GM19023 (cell line): Measurements from ENCODE around the gene STX1A.

Source experiments
- ATAC-seq: cut with Tn5 transposase; IDR thresholded peaks from one replicate; pipeline ENCODE4 v1.9.1; 2021; ENCODE audit warnings: mild to moderate bottlenecking, moderate library complexity; ENCODE audit not compliant: unreplicated experiment

STX1A gene

DNA sequence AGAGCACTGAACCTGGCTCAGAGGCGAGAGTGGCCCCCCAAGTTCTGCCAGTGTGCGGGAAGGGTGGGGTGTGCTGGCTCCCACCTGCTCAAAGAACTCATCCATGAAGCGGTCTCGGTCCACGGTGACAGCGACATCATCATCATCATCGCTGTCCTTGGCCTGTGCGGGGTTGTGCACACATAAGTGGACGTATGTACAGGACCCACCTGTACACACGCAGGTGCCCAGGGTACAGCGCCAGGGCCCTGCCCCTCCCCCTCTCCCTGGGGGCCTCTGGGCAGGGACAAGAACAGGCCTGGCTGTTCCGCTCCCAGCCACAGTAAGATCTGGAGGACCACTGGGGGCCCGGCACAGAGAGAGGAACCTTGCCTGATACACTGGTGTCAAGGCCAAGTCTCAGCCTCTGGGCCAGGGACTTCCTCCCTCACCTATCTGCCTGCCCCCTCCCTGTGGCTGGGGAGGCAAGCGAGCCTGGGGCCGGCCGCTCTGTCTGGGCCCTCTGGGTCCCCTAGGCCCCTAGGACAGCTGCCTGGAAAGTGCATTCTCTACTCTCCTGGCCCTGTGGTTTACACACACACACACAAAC, 10.4 kb downstream of the STX1A start:
- no peak for ATAC-seq

DNA sequence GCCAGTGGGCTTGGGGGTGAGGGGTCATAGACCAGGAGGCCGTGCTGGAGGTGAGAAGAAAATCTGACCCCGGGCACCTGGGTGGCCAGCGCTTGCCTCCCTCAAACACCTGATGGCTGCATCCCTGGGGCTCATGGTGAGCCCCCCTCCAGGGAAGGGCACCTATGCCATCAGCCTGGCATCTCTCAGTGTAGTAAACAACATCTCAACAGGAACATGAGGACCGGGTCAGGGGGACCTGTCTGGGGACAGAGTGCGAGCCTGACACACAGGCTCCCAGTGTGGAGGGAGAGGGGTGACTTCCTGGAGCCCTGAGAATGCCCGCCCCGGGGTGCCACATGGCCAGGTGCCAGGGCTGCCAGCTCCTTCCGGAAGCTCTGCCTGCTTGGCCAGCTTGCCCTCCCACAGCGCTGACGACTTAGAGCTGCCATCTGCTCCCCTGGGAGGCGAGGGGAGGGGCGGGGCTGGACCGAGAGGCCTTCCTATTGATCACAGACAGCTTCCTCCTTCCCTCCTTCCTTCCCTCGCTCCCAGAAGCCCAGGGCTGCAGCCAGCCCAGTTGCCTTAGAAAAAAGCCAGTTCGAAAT, 12.3 kb downstream of the STX1A start:
- ATAC-seq: no peak

DNA sequence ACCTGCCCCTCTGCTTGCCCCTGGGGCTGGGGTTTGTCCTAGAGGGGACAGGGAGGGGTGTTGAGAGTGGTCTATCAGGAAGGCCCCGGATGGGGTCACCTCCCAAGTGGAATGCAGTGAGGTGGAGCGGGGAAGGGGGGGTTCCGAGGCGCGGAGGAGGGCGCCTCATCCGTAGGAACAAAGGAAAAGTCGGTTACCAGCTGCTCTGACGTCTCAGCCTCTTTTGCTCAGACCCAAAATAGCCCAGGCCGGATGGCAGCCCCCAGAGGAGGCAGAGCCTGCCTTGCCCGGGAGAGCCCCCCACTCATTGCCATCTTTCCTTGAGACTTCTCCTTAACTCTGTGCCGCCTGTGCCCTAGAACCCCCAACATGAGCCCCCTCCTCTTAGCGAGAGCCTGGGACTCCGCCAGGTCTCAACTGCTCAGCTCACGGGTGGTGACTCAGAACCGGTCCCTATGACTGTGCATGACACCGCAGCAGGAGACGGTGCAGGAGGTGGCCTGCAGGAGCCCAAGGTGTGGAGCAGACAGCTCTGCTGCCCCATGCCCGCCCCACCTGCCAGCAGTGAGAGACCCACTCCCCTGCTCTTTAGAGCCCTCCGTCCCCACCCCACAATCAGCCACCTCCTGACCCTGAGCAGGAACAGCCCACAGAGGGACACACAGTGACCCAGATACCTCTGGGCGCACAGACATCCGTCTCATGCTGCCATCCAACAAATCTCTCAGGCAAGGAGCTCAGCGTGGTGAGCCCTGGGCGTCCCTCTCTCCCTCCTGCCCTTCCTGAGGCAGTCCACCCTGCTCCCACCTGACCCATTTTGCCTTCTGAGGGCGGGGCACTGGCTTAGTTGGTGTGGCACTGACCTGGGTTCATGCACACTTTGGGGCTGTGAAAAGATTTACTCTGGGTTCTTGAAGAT, 13.1 kb downstream of the STX1A start:
- no peak for ATAC-seq

DNA sequence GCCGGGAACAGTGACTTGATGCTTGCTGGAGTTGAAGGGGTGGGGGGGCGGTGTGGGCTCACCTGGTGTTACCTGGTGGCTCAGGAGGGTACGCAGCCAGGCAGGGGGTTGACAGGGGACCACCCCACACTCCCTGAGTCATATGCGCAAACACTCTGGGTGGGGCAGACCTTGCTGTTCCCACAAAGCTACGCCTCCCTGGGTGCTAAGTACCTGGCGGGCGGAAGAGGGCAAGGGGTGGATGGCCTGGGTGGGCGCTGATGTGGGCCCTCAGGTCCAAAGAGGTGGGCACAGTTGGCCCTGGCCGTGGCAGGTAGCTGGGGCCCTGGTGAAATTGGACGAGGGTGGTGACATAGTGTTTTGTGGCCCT, 13.9 kb downstream of the STX1A start:
- ATAC-seq: no peak

DNA sequence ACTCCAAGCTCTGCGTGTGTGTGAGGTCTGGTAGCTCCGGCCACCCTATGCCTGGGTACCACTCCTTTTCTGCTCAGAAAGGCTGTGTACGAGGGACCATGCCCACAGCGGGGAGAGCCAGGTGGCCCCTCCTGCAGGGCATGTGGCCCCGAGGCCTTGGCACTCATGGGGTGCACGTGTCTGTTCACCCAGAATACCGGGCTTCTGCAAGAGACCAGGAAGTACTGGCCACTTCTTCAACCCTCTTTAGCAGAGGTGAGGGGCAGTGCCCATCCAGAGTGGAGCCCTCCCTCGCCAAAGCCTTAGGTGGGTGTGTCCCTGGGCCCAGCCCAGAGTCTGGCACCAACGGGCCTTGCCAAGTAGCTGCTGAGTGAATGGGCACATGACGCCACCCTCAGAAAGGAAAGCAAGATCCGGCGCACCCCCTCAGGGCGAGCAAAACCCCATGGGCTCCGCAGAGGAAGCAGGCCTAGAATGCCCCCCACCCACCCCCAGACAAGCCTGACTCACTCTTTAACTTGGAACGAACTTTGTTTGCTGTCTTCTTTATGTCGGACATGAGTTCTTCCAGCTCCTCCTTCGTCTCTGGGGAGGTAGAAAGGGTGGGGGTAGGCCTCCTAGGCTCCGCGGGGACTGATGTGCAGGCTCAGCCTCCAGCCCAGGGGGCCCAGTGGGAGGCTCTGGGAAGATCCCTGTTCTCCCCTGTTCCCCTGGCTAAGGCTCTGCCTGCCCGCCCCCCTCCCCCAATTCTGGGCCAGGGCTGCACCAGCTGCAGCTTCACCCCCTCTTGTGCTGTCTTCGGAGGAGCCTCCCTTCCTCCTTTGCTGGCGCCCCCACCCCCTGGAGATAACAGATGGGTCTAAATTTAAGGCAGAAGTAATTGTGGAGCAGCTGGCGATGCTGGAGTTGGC, 14.6 kb downstream of the STX1A start:
- no peak for ATAC-seq

DNA sequence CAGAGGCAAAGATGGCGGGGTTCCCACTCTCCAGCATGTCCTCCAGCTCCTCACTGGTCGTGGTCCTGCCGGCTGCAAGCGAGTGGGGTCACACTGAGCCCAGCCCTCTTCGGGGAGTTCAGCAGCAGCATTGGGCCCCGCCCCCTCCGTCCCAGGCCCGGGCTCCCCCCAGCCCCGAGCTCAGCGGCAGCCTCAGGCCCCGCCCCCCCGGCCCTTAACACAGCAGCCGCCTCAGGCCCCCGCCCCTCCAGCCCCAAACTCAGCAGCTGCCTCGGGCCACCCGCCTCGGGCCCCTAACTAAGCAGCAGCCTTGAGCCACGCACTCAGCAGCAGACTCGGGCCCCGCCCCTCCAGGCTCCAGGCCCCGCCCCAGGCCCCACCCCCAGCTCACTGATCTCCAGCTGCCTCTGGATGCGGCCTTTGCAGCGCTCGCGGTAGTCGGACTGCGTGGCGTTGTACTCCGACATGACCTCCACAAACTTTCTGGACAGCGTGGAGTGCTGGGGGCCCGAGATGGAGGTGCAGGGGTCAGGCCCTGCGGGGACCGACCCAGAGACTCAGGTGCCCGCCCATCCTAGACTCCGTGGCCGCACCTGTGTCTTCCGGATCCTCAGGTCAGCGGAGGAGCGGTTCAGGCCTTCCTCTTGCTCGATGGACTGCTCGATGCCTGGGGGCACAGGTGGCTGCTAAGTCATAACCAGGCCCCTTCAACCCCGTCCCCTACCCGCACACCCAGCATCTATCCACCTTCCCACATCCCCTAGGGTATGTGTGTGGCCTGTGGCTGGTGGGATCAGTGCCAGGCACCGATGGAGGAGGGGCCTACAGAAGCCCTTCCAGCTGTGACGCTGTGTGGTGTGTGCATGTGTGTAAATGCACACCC, 15.5 kb downstream of the STX1A start:
- no peak for ATAC-seq

DNA sequence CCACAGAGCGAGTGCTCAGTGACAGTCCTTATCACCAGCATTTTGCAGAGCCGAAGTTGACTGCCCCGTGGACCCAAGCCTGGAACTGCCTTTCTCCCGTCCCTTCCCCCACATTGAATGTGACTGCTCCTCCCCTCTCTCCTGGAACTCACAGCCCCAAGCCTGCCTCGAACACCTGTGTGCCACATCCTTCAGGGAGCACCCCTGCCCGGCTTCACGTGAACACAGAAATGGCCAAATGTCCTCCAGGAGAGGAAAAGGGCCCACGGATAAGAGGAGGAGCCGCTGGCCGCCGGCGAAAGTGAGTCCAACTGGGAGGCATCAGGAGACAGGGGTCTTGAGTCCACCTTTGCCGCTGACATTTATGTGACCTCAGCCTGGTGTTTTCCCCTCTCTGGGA, 16.2 kb downstream of the STX1A start:
- ATAC-seq: no peak

DNA sequence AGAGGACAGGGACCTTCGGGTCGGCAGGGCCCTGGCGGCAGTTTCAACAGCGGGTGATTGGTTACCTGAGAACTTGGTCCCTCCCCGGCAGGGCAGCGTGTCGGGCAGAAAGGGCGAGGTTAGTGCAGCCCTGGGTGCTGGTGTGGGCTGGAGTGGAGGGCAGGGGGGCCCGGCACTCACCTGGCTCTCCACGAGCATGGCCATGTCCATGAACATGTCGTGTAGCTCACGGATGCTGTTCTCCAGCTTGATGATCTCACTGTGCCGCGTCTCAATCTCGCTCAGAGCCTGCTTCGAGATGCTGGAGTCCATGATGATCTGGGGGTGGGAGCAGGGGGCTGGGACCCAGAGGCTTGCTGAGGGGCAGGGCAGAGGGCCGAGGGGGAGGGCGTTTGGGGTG, 16.8 kb downstream of the STX1A start:
- ATAC-seq: no peak

DNA sequence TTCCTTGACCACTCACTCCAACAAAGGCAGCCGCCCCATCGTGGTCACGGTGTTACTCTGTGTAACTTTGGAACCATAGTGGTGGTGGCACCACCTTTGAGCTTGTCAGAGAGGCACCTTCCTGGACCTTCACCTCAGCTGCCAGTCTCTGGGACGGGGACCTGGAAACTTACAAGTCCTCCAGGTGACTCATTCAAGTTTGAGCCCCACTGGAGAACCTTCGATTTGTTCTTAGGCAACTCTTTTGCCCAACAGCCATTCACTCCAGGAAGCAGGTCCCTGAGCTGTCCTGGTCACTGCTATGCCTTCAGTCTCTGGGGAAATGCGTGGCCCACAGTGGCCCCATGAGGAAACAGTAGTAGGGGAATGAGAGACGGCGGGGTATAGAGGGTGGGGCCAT, 17.2 kb downstream of the STX1A start:
- no peak for ATAC-seq

DNA sequence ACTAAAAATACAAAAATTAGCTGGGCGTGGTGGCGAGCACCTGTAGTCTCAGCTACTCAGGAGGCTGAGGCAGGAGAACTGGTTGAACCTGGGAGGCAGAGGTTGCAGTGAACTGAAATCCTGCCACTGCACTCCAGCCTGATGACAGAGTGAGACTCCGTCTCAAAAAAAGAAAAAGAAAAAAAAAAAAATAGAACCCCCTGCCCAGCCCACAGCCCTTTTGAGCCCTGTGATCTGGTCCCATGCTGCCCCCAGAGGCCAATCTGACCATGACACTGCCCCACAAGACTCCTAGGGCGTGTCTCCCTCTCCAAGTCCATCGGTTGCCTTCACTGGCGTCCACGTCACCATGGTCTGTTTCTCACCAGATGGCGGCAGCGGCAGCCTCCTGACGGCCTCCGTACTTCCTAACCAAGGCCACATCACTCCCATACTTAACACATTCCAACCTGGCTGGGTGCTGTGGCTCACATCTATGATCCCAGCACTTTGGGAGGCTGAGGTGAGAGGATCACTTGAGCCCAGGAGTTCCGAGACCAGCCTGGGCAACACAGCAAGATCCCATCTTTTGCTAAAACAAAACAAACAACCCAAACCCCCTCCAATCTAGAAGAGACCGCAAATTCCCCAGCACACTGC, 18.0 kb downstream of the STX1A start:
- ATAC-seq: no peak

DNA sequence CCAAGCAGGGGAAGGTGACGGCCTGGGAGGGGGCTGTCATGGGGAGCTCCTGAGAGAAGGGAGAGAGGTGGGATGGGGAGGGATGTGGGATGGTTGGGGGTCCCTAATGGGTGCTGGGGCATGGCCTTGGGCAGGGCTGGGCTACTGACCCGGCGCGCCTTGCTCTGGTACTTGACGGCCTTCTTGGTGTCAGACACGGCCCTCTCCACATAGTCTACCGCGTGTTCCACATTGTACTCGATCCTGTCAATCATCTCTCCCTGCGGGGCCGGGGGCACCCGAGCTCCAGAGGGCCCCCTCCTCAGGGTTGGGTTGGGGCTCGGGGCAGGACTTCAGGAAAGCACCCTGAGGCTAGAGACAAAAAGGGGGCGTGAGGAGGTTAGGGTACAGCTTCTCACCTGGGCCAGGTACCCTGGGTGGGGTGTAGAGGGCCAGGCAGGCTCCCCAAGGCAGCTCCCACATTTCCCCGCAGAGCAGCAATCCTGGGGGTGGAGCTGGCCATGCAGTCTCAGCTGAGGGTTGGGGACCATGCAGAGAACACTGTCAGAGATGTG, 18.8 kb downstream of the STX1A start:
- no peak for ATAC-seq

DNA sequence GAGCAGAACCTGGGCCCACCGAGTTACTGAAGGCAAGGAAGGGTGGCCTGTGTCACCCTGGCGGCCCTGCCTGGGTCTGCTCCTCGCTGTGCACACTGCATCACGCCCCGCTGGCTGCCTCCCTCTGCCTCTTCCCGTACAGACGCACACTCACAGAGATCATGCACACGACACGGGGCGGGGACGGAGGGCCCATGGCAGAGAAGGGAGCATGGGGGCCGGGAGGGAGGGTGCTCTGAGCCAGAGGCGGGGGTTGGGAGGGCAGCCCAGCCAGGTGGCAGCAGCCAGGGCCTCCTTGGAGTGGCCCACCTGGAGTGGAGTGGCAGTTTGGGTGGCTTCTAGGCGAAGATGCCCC, 19.4 kb downstream of the STX1A start:
- no peak for ATAC-seq

DNA sequence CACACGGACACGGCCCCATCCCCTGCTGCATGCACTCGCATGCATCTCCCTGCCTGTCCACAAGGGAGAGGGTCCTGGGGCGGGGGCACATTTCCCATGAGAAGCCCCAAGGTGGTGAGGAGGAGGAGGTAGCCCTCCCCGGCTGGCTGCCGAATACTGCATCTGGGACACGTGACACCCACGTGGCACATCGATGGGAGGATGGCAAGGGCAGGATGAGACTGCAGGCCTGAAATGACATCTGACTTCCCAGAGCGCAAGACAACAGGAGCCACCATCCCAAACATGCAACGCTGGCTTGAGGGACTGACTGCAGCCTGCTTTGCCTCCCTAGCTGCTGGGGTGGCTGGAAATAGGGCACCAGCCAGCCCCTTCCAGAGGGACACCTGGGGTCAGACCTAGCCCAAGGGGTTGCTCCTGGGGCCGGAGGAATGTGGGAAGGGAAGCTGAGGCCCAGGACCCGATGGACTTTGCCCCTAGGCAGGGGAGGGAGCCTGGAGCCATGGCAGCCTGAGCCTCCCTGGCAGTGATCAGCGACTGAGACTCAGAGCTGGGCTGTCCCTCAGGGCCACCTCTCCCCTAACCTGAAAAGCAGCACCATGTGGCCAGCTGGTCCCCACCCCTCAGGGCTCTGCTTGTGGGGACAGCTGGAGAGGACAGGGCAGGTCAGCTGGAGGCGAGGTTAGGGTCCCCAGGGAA, 19.9 kb downstream of the STX1A start:
- no peak for ATAC-seq

DNA sequence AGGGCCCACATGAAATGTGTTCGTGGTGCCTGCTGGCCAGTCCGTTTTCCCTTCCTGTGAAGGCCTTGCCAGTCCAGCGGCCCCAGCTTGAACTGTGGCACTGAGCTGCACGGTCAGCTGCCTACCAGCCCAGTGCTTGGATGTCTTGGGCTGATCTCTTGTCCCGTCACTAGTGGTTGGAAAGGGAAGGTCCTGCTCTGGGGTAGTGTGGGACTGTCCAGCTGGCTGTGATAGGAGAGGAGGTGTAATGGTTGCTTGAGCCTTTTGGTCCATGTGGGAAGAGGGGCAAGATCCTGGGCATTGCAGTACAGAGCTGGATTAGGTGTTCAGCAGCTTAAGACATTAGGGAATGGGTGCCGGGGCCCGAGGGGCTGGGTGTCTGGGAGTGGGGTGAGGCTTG, 21.1 kb downstream of the STX1A start:
- ATAC-seq: no peak

DNA sequence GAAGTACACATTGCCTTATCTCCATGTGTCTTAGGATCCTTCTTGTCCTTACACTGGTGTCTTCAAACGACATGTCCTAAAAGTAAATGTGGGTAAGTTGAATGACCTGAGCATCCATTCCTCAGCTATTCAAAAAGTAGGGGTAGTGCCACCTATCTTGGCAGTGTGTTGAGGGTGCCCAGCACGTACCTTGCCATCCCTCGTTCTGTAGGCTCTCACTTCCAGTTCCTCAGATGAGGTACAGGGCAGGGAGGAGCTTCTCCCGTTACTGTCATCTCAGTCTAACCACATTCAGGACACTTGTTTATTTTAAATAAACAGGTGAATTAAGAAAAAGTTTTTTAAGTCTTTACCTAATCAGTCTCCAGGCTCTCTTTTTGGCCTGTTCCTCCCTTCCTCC, 23.1 kb downstream of the STX1A start:
- no peak for ATAC-seq

DNA sequence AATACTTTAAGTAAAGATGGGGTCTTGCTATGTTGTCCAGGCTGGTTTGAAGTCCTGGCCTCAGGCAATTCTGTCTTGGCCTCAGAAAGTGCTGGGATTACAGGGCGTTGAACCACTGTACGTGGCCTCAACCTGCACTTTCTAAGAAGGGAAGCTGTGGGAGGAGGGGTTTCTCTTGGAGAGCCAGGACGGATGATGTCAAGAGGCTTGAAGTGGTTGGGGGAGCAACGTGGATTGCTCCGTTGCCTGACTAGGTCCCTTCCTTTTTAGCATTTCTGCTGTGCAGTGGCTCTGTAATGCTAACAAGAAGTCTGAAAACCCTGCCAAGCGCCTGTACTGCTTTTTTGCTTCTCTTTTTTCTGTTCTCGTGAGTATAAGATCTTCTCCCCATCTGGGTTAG, 28.8 kb downstream of the STX1A start:
- ATAC-seq: no peak

DNA sequence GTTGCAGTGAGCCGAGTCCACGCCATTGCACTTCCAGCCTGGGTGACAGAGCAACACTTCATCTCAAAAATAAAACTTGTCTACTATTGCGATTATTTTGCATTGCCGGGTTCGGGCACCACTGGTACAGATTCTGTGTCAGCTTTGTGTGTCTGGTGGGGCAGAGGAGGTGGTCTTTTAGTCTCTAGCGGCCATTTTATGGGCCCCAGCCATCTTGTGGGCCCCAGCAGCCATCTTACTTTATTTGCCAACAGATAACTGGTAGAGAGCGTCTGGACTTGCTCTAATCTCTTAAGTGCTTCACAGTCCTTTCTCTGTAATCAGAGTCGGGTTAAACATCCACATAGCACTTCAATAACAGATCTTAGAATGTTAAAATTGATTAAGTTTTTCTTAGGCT, 31.2 kb downstream of the STX1A start:
- no peak for ATAC-seq

DNA sequence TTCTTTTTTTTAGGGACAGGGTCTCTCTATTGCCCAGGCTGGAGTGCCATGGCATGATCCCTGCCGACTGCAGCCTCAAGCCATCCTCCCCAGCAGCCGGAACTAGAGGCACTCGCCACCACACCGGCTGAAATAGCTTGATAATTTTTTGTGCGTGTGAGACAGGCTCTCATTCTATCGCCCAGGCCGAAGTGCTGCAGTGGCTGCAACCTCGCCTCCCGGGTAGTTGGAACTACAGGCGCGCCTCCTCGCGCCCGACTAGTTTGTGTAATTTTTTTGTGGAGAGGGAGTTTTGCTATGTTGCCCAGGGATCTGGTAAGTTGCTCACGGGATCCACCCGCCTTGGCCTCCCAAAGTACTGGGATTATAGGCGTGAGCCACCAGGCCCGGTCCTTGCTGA, 34.2 kb downstream of the STX1A start:
- ATAC-seq: no peak
